H9 (cell line): ENCODE data around the gene ANKRD13C. TPM values are rescaled to one million over a fixed set of nuclear protein-coding genes. Genes with fewer than 3 reads are reported as not detected.

Experiments
- DNase-seq: peaks from one replicate; pipeline ENCODE4 v3.0.0-alpha.2; 2017
- H2AFZ ChIP-seq: one replicate; pipeline ENCODE4 v1.6.1; 2013; ENCODE audit warnings: mild to moderate bottlenecking, low read length, control low read depth, moderate library complexity
- H2AK5ac ChIP-seq: 2 replicates; pipeline ENCODE4 v1.6.1; 2013; ENCODE audit warnings: low read length, control low read depth, mixed read lengths; ENCODE audit not compliant: insufficient read length
- H2BK120ac ChIP-seq: one replicate; pipeline ENCODE4 v1.6.1; 2013; ENCODE audit warnings: low read depth, mild to moderate bottlenecking, low read length, control low read depth, inconsistent platforms; ENCODE audit not compliant: poor library complexity, severe bottlenecking
- H2BK12ac ChIP-seq: 2 replicates; pipeline ENCODE4 v1.6.1; 2013; ENCODE audit warnings: low read length, control low read depth, mixed read lengths, low read depth; ENCODE audit not compliant: insufficient read length
- H2BK15ac ChIP-seq: 2 replicates; pipeline ENCODE4 v1.6.1; 2013; ENCODE audit warnings: low read depth, low read length, control low read depth
- H2BK20ac ChIP-seq: one replicate; pipeline ENCODE4 v1.6.1; 2013; ENCODE audit warnings: low read depth, mild to moderate bottlenecking, low read length, control low read depth, inconsistent platforms; ENCODE audit not compliant: poor library complexity, severe bottlenecking
- H2BK5ac ChIP-seq: 2 replicates; pipeline ENCODE4 v1.6.1; 2013; ENCODE audit warnings: low read length, control low read depth, mixed read lengths; ENCODE audit not compliant: insufficient read length
- H3K14ac ChIP-seq: 2 replicates; pipeline ENCODE4 v1.6.1; 2013; ENCODE audit warnings: low read length, control low read depth; ENCODE audit not compliant: insufficient read depth
- H3K18ac ChIP-seq: 2 replicates; pipeline ENCODE4 v1.6.1; 2013; ENCODE audit warnings: low read depth, mild to moderate bottlenecking, mixed read lengths, low read length, control low read depth; ENCODE audit not compliant: insufficient read length
- H3K23ac ChIP-seq: 2 replicates; pipeline ENCODE4 v1.6.1; 2013; ENCODE audit warnings: low read length, control low read depth, mixed read lengths, low read depth; ENCODE audit not compliant: insufficient read length
- H3K23me2 ChIP-seq: 2 replicates; pipeline ENCODE4 v1.6.1; 2013; ENCODE audit warnings: low read depth, mild to moderate bottlenecking, mixed read lengths, low read length, control low read depth; ENCODE audit not compliant: insufficient read length, poor library complexity, severe bottlenecking
- H3K27ac ChIP-seq: 2 replicates; pipeline ENCODE4 v1.5.1; 2013; ENCODE audit warnings: low read length, control low read depth, mixed read lengths, low read depth; ENCODE audit not compliant: insufficient read length
- H3K27me3 ChIP-seq: 2 replicates; pipeline ENCODE4 v1.6.1; 2013; ENCODE audit warnings: low read length, control low read depth, inconsistent platforms; ENCODE audit not compliant: insufficient read depth
- H3K4ac ChIP-seq: 2 replicates; pipeline ENCODE4 v1.6.1; 2013; ENCODE audit warnings: low read depth, mild to moderate bottlenecking, control low read depth, inconsistent platforms, low read length, moderate library complexity
- H3K4me1 ChIP-seq: 2 replicates; pipeline ENCODE4 v1.6.1; 2013; ENCODE audit warnings: low read length, control low read depth, inconsistent platforms; ENCODE audit not compliant: insufficient read depth
- H3K4me2 ChIP-seq: 2 replicates; pipeline ENCODE4 v1.6.1; 2013; ENCODE audit warnings: low read length, control low read depth, mixed read lengths; ENCODE audit not compliant: insufficient read length, insufficient read depth
- H3K56ac ChIP-seq: 2 replicates; pipeline ENCODE4 v1.6.1; 2013; ENCODE audit warnings: low read depth, mild to moderate bottlenecking, mixed read lengths, low read length, control low read depth; ENCODE audit not compliant: insufficient read length
- H3K79me1 ChIP-seq: 2 replicates; pipeline ENCODE4 v1.6.1; 2013; ENCODE audit warnings: low read depth, mild to moderate bottlenecking, moderate library complexity, low read length, control low read depth, inconsistent platforms; ENCODE audit not compliant: insufficient read depth, poor library complexity, severe bottlenecking
- H3K79me2 ChIP-seq: 2 replicates; pipeline ENCODE4 v1.6.1; 2013; ENCODE audit warnings: low read length, control low read depth, inconsistent platforms; ENCODE audit not compliant: insufficient read depth
- H3K9ac ChIP-seq: 2 replicates; pipeline ENCODE4 v1.6.1; 2013; ENCODE audit warnings: low read length, control low read depth, mixed read lengths; ENCODE audit not compliant: insufficient read length; ENCODE audit errors: extremely low read depth
- H3K9me3 ChIP-seq: one replicate; pipeline ENCODE4 v1.6.1; 2013; ENCODE audit warnings: low read depth, low read length, inconsistent platforms; ENCODE audit not compliant: control insufficient read depth
- H3T11ph ChIP-seq: one replicate; pipeline ENCODE4 v1.6.1; 2013; ENCODE audit warnings: mild to moderate bottlenecking, low read length, control low read depth, inconsistent platforms
- H4K20me1 ChIP-seq: one replicate; pipeline ENCODE4 v1.6.1; 2013; ENCODE audit not compliant: control insufficient read depth, insufficient read length, insufficient read depth
- H4K5ac ChIP-seq: 2 replicates; pipeline ENCODE4 v1.6.1; 2013; ENCODE audit warnings: low read depth, mild to moderate bottlenecking, mixed read lengths, low read length, control low read depth; ENCODE audit not compliant: insufficient read length
- H4K8ac ChIP-seq: replicated peaks from 2 replicates; pipeline ENCODE4 v1.6.1; 2013; ENCODE audit warnings: low read length, control low read depth, mixed read lengths, low read depth; ENCODE audit not compliant: insufficient read length
- H4K91ac ChIP-seq: 2 replicates; pipeline ENCODE4 v1.6.1; 2013; ENCODE audit warnings: low read depth, mild to moderate bottlenecking, moderate library complexity, mixed read lengths, low read length, control low read depth; ENCODE audit not compliant: insufficient read length
- H3K27ac Mint-ChIP-seq, 3 experiments: 2 replicates in 2 of 3; 3 replicates in 1 of 3; pipeline ENCODE4 v1.8.0; 2020 to 2021; ENCODE audit warnings: mixed read lengths in 3 of 3, mild to moderate bottlenecking in 1 of 3, moderate library complexity in 1 of 3
- H3K27me3 Mint-ChIP-seq: 2 replicates; pipeline ENCODE4 v1.8.0; 2021; ENCODE audit warnings: low read depth, mild to moderate bottlenecking, moderate library complexity, mixed read lengths
- H3K36me3 Mint-ChIP-seq, 3 experiments: 2 replicates in 2 of 3; 3 replicates in 1 of 3; pipeline ENCODE4 v1.8.0; 2020 to 2021; ENCODE audit warnings: low read depth in 3 of 3, mixed read lengths in 3 of 3; ENCODE audit not compliant: insufficient read depth in 1 of 3
- H3K4me1 Mint-ChIP-seq, 2 experiments: 2 replicates each; pipeline ENCODE4 v1.8.0; 2020; ENCODE audit warnings: mixed read lengths in 2 of 2
- H3K4me3 Mint-ChIP-seq, 2 experiments: 2 replicates in 1 of 2; 3 replicates in 1 of 2; pipeline ENCODE4 v1.8.0; 2020 to 2021; ENCODE audit warnings: mild to moderate bottlenecking in 2 of 2, mixed read lengths in 2 of 2, moderate library complexity in 1 of 2
- H3K9me3 Mint-ChIP-seq, 2 experiments: 2 replicates in 1 of 2; 3 replicates in 1 of 2; pipeline ENCODE4 v1.8.0; 2020; ENCODE audit warnings: mild to moderate bottlenecking in 2 of 2, mixed read lengths in 2 of 2, moderate library complexity in 1 of 2
- WGBS: extraction: QIAGEN DNeasy Blood & Tissue Kit; methylation state at CpG from one replicate; pipeline ENCODE4 v1.1.7; 2013; ENCODE audit warnings: missing lambda C conversion rate, low lambda C conversion rate, mixed read lengths; ENCODE audit not compliant: insufficient read length; ENCODE audit errors: extremely low coverage; 5-methylcytosine and 5-hydroxymethylcytosine counted together
- total RNA-seq: library from RNA; stranded (reverse); gene quantifications from 2 replicates; pipeline ENCODE4 v1.2.1, GENCODE V29; 2021
- TF ChIP-seq, protein P1 (sequence below): fragments of 200-600 bp; sonication (generic); conservative IDR thresholded peaks from 3 replicates; pipeline ENCODE4 v1.8.0; 2021; ENCODE audit warnings: antibody characterized with exemption, mild to moderate bottlenecking

The ANKRD13C gene
- total RNA-seq, 1 experiment from 2014 or later: 19.7 TPM

DNA sequence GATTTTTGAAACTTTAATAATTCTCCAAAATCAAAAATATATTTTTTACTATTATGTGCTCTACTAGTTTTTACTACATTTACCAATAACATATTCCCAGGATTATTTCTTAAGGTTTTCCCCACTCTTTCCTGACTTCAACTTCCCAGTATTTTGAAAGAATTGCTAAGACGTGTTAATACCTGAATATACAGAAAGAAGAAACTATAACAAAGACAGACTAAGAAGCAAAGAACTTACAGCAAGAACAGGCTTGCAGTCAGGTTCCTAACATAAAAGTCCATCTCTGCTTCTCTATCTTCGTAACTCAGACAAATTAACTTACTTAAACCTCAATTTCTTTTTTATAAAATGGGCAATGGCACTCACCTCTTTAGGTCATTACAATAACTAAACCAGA is 70.2 kb downstream of the ANKRD13C start:
- no peak overlapping the region for H4K5ac ChIP-seq
- no peak overlapping the region for H3K9ac ChIP-seq
- H3K27ac Mint-ChIP-seq: no peak overlapping the region
- no CpG with 5 or more reads among the region's 2 CpGs for WGBS
- no peaks in the 10 kb centered on the region for H3K9me3 Mint-ChIP-seq
- H3K14ac ChIP-seq: no peak overlapping the region
- no peak for DNase-seq
- H2AK5ac ChIP-seq: no peak overlapping the region
- no peaks in the 10 kb centered on the region for H3K4me1 Mint-ChIP-seq
- no peak overlapping the region for H3K27ac ChIP-seq
- no peak overlapping the region for H4K8ac ChIP-seq
- H2BK5ac ChIP-seq: no peak overlapping the region
- H3K23ac ChIP-seq: no peak overlapping the region
- no peak overlapping the region for H2BK20ac ChIP-seq
- TF ChIP-seq, protein P1, sequence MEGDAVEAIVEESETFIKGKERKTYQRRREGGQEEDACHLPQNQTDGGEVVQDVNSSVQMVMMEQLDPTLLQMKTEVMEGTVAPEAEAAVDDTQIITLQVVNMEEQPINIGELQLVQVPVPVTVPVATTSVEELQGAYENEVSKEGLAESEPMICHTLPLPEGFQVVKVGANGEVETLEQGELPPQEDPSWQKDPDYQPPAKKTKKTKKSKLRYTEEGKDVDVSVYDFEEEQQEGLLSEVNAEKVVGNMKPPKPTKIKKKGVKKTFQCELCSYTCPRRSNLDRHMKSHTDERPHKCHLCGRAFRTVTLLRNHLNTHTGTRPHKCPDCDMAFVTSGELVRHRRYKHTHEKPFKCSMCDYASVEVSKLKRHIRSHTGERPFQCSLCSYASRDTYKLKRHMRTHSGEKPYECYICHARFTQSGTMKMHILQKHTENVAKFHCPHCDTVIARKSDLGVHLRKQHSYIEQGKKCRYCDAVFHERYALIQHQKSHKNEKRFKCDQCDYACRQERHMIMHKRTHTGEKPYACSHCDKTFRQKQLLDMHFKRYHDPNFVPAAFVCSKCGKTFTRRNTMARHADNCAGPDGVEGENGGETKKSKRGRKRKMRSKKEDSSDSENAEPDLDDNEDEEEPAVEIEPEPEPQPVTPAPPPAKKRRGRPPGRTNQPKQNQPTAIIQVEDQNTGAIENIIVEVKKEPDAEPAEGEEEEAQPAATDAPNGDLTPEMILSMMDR: no peak
- no peak overlapping the region for H2BK120ac ChIP-seq
- H3K4me1 ChIP-seq: no peaks in the 10 kb centered on the region
- no peak overlapping the region for H3K56ac ChIP-seq
- H3K4ac ChIP-seq: no peak overlapping the region
- no peak overlapping the region for H2AFZ ChIP-seq
- H2BK12ac ChIP-seq: no peak overlapping the region
- H3K79me1 ChIP-seq: no peaks in the 10 kb centered on the region
- no peaks in the 10 kb centered on the region for H4K20me1 ChIP-seq
- H3K36me3 Mint-ChIP-seq: peaks cover 1 to 7% (median 4%) of the 10 kb centered on the region in 3 experiments; a peak in 4 of 7 replicates
- no peak overlapping the region for H3T11ph ChIP-seq
- no peaks in the 10 kb centered on the region for H3K27me3 ChIP-seq
- no peak overlapping the region for H3K4me2 ChIP-seq
- no peak overlapping the region for H4K91ac ChIP-seq
- no peak overlapping the region for H3K18ac ChIP-seq
- no peaks in the 10 kb centered on the region for H3K9me3 ChIP-seq
- no peaks in the 10 kb centered on the region for H3K23me2 ChIP-seq
- no peaks in the 10 kb centered on the region for H3K79me2 ChIP-seq
- no peak overlapping the region for H2BK15ac ChIP-seq
- H3K4me3 Mint-ChIP-seq: no peak overlapping the region
- no peaks in the 10 kb centered on the region for H3K27me3 Mint-ChIP-seq
